ENCODE data around the gene SLIT1. TPM values are rescaled to one million over a fixed set of nuclear protein-coding genes. Genes with fewer than 3 reads are reported as not detected.

The SLIT1 gene
- total RNA-seq, 2 donors from 2014 or later, result 0.44 to 0.50 TPM

GRCh38 chr10:97103316-97104080 is 82.3 kb downstream of the SLIT1 start:
- Mint-ChIP-seq H3K36me3 (ENCODE audit: low read depth) (peaks cover 2% of the 10 kb centered on the region), H3K27me3 (peaks cover 57% of the 10 kb centered on the region), H3K4me1 (peaks cover 6% of the 10 kb centered on the region), H3K4me3 (no peak overlapping the region), H3K27ac (no peak overlapping the region)
- H3K9me3 ChIP-seq (ENCODE audit: control insufficient read depth, low read length, poor library complexity, severe bottlenecking), result no peaks in the 10 kb centered on the region
- DNase-seq, result no peak
- ATAC-seq, result no peak

DNA sequence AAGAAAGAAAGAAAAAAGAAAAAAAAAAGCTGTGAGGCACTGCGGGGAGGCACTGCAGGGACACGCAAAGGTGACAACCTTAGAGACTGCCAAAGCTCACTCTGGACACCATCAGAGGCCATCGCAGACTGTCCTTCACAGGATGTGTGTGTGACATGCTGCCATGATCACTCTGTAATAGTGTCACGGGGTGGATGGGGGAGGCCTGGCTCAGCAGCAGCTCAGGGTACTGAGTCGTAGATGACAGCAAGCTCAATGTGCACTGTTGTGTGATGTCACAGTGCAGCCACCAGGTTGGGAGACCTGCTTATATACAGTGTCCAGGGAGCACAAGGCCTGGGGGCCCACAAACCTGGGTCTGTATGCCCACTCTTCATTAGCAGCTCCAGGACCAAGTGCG is 83.3 kb downstream of the SLIT1 start:
- no peaks in the 10 kb centered on the region for H3K9me3 ChIP-seq (ENCODE audit: control insufficient read depth, low read length, poor library complexity, severe bottlenecking)
- Mint-ChIP-seq H3K4me3 (no peak overlapping the region), H3K27me3 (peaks cover 57% of the 10 kb centered on the region), H3K27ac (no peak overlapping the region), H3K36me3 (ENCODE audit: low read depth) (peaks cover 2% of the 10 kb centered on the region), H3K4me1 (peaks cover 6% of the 10 kb centered on the region)
- DNase-seq (no peak), ATAC-seq (no peak)

DNA sequence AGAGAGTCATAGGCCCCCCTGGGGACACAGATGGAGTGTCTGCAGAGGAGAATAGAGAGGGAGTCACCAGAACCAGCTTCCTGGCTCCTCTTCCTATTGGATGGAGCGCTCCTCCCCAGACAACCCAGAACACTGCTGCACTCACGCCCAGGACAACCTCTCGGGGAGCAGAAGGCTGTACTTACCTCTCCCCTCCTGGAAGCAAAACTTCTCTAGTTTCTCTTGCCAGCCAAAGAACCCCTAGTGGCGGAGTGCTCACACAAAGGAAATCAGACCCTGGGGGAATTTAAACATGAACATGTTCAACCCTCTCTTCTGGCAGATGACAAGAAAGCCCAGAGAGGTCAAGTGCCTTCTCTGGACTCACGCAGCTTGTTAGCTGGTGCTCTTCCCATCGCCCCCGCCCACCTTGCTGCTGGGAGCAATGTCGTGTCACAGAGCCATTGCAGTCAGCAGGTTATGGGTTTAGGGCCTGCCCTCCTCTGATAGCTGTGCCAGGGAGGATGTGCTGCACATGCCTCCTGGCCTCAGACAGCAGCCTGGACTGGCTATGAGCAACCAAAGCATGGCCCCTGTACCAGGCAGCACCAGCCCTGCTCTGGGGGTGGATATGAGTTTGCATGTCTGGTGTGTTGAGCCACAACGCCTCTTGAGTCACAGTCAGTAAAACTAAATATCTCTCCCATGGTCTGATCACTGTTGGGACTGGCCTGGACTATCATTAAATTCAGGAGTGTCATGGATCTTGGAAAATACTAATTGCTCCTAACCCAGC is 84.4 kb downstream of the SLIT1 start:
- no peaks in the 10 kb centered on the region for H3K9me3 ChIP-seq (ENCODE audit: control insufficient read depth, low read length, poor library complexity, severe bottlenecking)
- Mint-ChIP-seq H3K27ac (no peak overlapping the region), H3K36me3 (ENCODE audit: low read depth) (peaks cover 2% of the 10 kb centered on the region), H3K27me3 (peaks cover 52% of the 10 kb centered on the region), H3K4me1 (peaks cover 6% of the 10 kb centered on the region), H3K4me3 (no peak overlapping the region)
- ATAC-seq (no peak), DNase-seq (no peak)

- H3K4me1 Mint-ChIP-seq, result peaks cover 5% of the 10 kb centered on the region
- peaks cover 52% of the 10 kb centered on the region for H3K27me3 Mint-ChIP-seq
- H3K27ac Mint-ChIP-seq, result no peak overlapping the region
- no peaks in the 10 kb centered on the region for H3K36me3 Mint-ChIP-seq (ENCODE audit: low read depth)
- DNase-seq (no peak), ATAC-seq (no peak)
- no peak overlapping the region for H3K4me3 Mint-ChIP-seq
- no peaks in the 10 kb centered on the region for H3K9me3 ChIP-seq (ENCODE audit: control insufficient read depth, low read length, poor library complexity, severe bottlenecking)
Observed at GRCh38 chr10:97100657-97101056, 85.1 kb downstream of the SLIT1 start.

DNA sequence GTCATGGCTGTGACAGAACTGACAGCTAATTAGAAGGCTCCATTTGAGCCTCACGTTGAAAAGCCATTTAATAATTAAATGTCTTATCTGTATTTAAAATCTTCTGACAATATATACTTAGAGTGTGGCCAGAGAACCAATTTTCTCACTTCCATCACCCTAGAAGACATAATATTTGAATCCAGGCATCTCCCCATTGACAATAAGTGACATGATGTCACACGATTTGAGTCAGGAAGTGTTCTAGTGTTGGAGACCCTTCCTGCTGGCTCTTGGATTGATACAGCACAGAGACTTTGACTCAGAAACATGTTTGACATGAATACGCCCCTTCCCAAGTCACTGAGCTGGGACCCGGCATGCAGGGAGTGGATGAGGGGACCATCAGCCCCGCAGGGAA is 85.9 kb downstream of the SLIT1 start:
- ATAC-seq, result no peak
- peaks cover 53% of the 10 kb centered on the region for H3K27me3 Mint-ChIP-seq
- no peak overlapping the region for H3K27ac Mint-ChIP-seq
- H3K36me3 Mint-ChIP-seq (ENCODE audit: low read depth), result no peaks in the 10 kb centered on the region
- H3K9me3 ChIP-seq (ENCODE audit: control insufficient read depth, low read length, poor library complexity, severe bottlenecking), result no peaks in the 10 kb centered on the region
- DNase-seq, result no peak
- no peak overlapping the region for H3K4me3 Mint-ChIP-seq
- peaks cover 5% of the 10 kb centered on the region for H3K4me1 Mint-ChIP-seq

- no peaks in the 10 kb centered on the region for H3K36me3 Mint-ChIP-seq (ENCODE audit: low read depth)
- H3K27ac Mint-ChIP-seq, result no peak overlapping the region
- no peak for DNase-seq
- H3K27me3 Mint-ChIP-seq, result peaks cover 50% of the 10 kb centered on the region
- no peaks in the 10 kb centered on the region for H3K9me3 ChIP-seq (ENCODE audit: control insufficient read depth, low read length, poor library complexity, severe bottlenecking)
- no peak overlapping the region for H3K4me3 Mint-ChIP-seq
- H3K4me1 Mint-ChIP-seq, result peaks cover 5% of the 10 kb centered on the region
- no peak for ATAC-seq
Observed at GRCh38 chr10:97099089-97099488, 86.7 kb downstream of the SLIT1 start.

- ATAC-seq (no peak), DNase-seq (no peak)
- Mint-ChIP-seq H3K27ac (no peak overlapping the region), H3K4me3 (peak overlapping the region; percentile 7), H3K36me3 (ENCODE audit: low read depth) (no peaks in the 10 kb centered on the region), H3K27me3 (peaks cover 52% of the 10 kb centered on the region), H3K4me1 (peaks cover 3% of the 10 kb centered on the region)
- H3K9me3 ChIP-seq (ENCODE audit: control insufficient read depth, low read length, poor library complexity, severe bottlenecking), result no peaks in the 10 kb centered on the region
Observed at GRCh38 chr10:97097084-97097433, 88.7 kb downstream of the SLIT1 start.

- H3K27ac Mint-ChIP-seq, result no peak overlapping the region
- DNase-seq (no peak), ATAC-seq (no peak)
- H3K36me3 Mint-ChIP-seq (ENCODE audit: low read depth), result no peaks in the 10 kb centered on the region
- H3K27me3 Mint-ChIP-seq, result peaks cover 58% of the 10 kb centered on the region
- H3K4me1 Mint-ChIP-seq, result peaks cover 3% of the 10 kb centered on the region
- H3K4me3 Mint-ChIP-seq, result peak overlapping the region; percentile 60
- H3K9me3 ChIP-seq (ENCODE audit: control insufficient read depth, low read length, poor library complexity, severe bottlenecking), result no peaks in the 10 kb centered on the region
Observed at GRCh38 chr10:97096261-97097083, 89.3 kb downstream of the SLIT1 start.

DNA sequence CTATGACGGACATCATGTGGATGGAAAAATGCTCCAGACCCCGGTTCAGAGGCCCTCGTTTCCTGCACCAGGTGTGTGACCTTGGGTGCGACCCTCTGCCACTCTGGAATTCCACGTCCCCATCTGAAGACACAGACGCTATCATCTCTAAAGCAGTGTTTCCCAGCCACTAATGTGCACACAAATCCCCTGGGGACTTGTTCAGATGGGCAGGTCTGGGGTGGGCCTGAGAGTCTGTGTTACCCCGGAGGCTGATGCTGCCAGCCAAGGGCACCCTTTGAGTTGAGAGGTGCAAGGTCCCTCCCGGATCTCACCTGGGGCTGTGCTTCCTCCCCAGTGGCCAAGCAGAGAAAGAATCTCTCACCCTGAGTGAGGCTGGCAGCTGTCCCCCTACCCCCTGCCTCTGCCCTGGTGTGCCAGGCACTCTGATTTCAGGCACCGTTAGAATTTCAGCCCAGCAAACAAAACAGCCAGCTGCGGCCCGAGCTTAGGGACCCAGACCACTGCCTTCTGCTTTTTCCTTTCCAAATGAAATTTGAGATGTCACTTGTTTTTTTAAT is 90.0 kb downstream of the SLIT1 start:
- H3K36me3 Mint-ChIP-seq (ENCODE audit: low read depth), result no peaks in the 10 kb centered on the region
- no peak overlapping the region for H3K27ac Mint-ChIP-seq
- ATAC-seq (no peak), DNase-seq (no peak)
- H3K27me3 Mint-ChIP-seq, result peaks cover 62% of the 10 kb centered on the region
- H3K4me1 Mint-ChIP-seq, result peaks cover 3% of the 10 kb centered on the region
- H3K9me3 ChIP-seq (ENCODE audit: control insufficient read depth, low read length, poor library complexity, severe bottlenecking), result no peaks in the 10 kb centered on the region
- peak overlapping the region; percentile 60 for H3K4me3 Mint-ChIP-seq

DNA sequence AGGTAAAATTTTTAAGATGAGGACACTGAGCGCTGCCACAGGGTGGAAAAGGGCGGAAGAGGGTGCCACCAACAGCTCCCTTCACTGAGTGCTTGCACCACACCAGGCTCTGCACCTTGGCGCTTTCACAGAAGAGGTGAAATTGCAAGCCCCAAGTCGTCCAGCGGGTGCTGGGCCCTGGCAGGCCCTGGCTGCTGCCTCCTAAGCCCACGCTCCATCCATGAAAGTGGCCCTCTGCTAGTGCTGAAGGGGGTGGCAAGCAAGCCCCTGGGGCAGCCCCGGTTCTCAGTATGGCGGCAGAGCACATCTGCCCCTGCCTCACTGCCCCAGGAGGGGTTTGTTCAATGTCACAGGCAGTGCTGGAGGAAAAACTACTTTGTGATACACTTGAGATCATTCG is 95.1 kb downstream of the SLIT1 start:
- Mint-ChIP-seq H3K4me3 (no peak overlapping the region), H3K36me3 (ENCODE audit: low read depth) (peaks cover 11% of the 10 kb centered on the region), H3K27ac (peak overlapping the region; percentile 57), H3K4me1 (peaks cover 4% of the 10 kb centered on the region), H3K27me3 (peaks cover 74% of the 10 kb centered on the region)
- DNase-seq (no peak), ATAC-seq (no peak)
- H3K9me3 ChIP-seq (ENCODE audit: control insufficient read depth, low read length, poor library complexity, severe bottlenecking), result no peaks in the 10 kb centered on the region

GRCh38 chr10:97090035-97090434 is 95.7 kb downstream of the SLIT1 start:
- no peak for DNase-seq
- ATAC-seq, result no peak
- no peaks in the 10 kb centered on the region for H3K9me3 ChIP-seq (ENCODE audit: control insufficient read depth, low read length, poor library complexity, severe bottlenecking)
- Mint-ChIP-seq H3K27me3 (peaks cover 75% of the 10 kb centered on the region), H3K27ac (peak overlapping the region; percentile 57), H3K4me1 (peaks cover 4% of the 10 kb centered on the region), H3K4me3 (no peak overlapping the region), H3K36me3 (ENCODE audit: low read depth) (peaks cover 11% of the 10 kb centered on the region)

- H3K4me1 Mint-ChIP-seq, result peaks cover 4% of the 10 kb centered on the region
- H3K4me3 Mint-ChIP-seq, result no peak overlapping the region
- no peaks in the 10 kb centered on the region for H3K9me3 ChIP-seq (ENCODE audit: control insufficient read depth, low read length, poor library complexity, severe bottlenecking)
- H3K27ac Mint-ChIP-seq, result no peak overlapping the region
- H3K27me3 Mint-ChIP-seq, result peaks cover 82% of the 10 kb centered on the region
- ATAC-seq (no peak), DNase-seq (no peak)
- peaks cover 11% of the 10 kb centered on the region for H3K36me3 Mint-ChIP-seq (ENCODE audit: low read depth)
Observed at GRCh38 chr10:97089209-97089870, 96.4 kb downstream of the SLIT1 start.

Data from T-helper 17 cell (primary cell).